ENCODE data around the gene CCNJL. TPM values are rescaled to one million over a fixed set of nuclear protein-coding genes. Genes with fewer than 3 reads are reported as not detected.

Gene CCNJL
- total RNA-seq, 1 experiment from 2014 or later = 7.6 TPM

DNA sequence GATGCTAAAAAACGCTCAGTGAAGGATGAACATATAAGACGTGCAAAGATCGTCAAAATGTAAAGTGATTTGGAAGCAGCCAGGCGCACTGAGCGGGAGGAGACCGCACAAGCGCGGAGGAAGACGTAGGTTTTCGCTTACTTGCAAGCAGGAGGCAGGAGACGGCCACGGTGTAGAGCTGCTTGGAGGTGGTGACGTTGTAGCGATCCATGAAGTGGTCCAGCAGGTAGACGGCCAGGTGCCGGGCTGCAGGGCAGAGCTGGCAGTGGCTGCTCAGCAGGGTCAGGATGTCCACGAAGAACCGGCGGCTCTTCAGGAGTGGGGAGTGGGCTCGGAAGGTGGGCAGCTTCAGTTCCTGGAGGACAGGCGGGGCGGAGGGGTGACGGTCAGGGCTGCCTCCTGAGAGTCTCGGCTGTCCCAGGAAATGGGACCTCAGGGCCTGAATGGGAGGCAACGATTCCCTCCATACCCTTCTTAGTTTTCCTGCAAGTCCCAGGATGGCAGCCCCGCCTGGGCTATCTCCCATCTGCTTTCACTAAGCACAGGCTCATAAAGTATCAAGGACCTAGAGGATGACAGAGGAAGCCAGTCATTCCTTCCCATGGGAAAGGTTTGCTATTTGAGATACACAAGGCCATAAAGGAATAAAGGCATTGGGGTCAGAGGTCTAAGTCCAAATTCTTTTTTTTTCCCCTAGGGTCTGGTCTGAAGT is 31.8 kb downstream of the CCNJL start:
- no peak for DNase-seq (ENCODE audit: low spot score)
- Histone ChIP-seq H3K4me3 (ENCODE audit: low read depth, low read length, poor library complexity, severe bottlenecking) (no peak overlapping the region), H3K36me3 (ENCODE audit: insufficient read depth, low read length, poor library complexity, severe bottlenecking) (no peaks in the 10 kb centered on the region), H3K27ac (ENCODE audit: low read depth, low read length, poor library complexity, severe bottlenecking) (no peak overlapping the region), H3K27me3 (replicated peaks; ENCODE audit: insufficient read depth, low read depth, low read length, poor library complexity) (no peaks in the 10 kb centered on the region), H3K9me3 (ENCODE audit: low read depth, low read length, poor library complexity, severe bottlenecking) (no peaks in the 10 kb centered on the region), H3K4me1 (ENCODE audit: insufficient read depth, low read length, poor library complexity, severe bottlenecking) (peaks cover 19% of the 10 kb centered on the region)
- POLR2A ChIA-PET (ENCODE audit: low non-redundant PET) = no interaction called here
- BruUV-seq (replicated peaks) = no TSS peak
- CTCF ChIA-PET = no interaction called here
- TF ChIP-seq, protein P1, sequence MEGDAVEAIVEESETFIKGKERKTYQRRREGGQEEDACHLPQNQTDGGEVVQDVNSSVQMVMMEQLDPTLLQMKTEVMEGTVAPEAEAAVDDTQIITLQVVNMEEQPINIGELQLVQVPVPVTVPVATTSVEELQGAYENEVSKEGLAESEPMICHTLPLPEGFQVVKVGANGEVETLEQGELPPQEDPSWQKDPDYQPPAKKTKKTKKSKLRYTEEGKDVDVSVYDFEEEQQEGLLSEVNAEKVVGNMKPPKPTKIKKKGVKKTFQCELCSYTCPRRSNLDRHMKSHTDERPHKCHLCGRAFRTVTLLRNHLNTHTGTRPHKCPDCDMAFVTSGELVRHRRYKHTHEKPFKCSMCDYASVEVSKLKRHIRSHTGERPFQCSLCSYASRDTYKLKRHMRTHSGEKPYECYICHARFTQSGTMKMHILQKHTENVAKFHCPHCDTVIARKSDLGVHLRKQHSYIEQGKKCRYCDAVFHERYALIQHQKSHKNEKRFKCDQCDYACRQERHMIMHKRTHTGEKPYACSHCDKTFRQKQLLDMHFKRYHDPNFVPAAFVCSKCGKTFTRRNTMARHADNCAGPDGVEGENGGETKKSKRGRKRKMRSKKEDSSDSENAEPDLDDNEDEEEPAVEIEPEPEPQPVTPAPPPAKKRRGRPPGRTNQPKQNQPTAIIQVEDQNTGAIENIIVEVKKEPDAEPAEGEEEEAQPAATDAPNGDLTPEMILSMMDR (conservative IDR thresholded peaks at IDR 0.05; ENCODE audit: low read depth, low read length) = no peak
- TF ChIP-seq EZH2 (IDR thresholded peaks at IDR 0.05; ENCODE audit: borderline replicate concordance, low read depth, low read length, poor library complexity, severe bottlenecking) = no peak
- intact Hi-C loops (cut with micrococcal nuclease; ENCODE audit: unreplicated experiment) = no loop called here

DNA sequence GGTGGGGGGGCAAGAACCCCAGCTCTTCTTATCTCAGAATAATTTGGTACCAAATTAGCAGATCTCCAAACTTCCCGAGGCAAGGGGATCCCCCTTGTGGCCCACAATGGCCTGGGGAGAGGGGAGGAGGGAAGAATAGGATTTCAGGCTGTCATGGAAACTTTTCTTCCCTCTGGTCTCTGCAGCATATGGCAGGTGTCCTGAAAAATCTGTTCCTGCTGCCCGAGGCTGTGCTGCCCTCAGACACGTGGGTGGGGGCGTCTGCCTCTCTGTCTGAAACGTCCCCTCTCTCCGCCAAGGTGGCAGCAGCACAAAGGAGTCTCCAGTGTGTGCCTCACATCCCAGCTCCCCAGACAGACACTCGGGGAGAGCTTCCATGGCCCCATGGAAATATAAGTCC is 34.0 kb downstream of the CCNJL start:
- no peaks in the 10 kb centered on the region for H3K36me3 ChIP-seq (ENCODE audit: insufficient read depth, low read length, poor library complexity, severe bottlenecking)
- no peak for DNase-seq (ENCODE audit: low spot score)
- no peak for TF ChIP-seq EZH2 (IDR thresholded peaks at IDR 0.05; ENCODE audit: borderline replicate concordance, low read depth, low read length, poor library complexity, severe bottlenecking)
- TF ChIP-seq, protein P1 (conservative IDR thresholded peaks at IDR 0.05; ENCODE audit: low read depth, low read length) = no peak
- CTCF ChIA-PET = no interaction called here
- peaks cover 20% of the 10 kb centered on the region for H3K4me1 ChIP-seq (ENCODE audit: insufficient read depth, low read length, poor library complexity, severe bottlenecking)
- H3K27me3 ChIP-seq (replicated peaks; ENCODE audit: insufficient read depth, low read depth, low read length, poor library complexity) = no peaks in the 10 kb centered on the region
- H3K4me3 ChIP-seq (ENCODE audit: low read depth, low read length, poor library complexity, severe bottlenecking) = no peak overlapping the region
- BruUV-seq (replicated peaks) = no TSS peak
- POLR2A ChIA-PET (ENCODE audit: low non-redundant PET) = interaction anchor here (0.6 kb wide), 1 partner anchor 15 kb away, joined by 3 read pairs; no protein-coding TSS in a partner anchor
- no peak overlapping the region for H3K27ac ChIP-seq (ENCODE audit: low read depth, low read length, poor library complexity, severe bottlenecking)
- H3K9me3 ChIP-seq (ENCODE audit: low read depth, low read length, poor library complexity, severe bottlenecking) = no peaks in the 10 kb centered on the region
- intact Hi-C loops (cut with micrococcal nuclease; ENCODE audit: unreplicated experiment) = no loop called here

DNA sequence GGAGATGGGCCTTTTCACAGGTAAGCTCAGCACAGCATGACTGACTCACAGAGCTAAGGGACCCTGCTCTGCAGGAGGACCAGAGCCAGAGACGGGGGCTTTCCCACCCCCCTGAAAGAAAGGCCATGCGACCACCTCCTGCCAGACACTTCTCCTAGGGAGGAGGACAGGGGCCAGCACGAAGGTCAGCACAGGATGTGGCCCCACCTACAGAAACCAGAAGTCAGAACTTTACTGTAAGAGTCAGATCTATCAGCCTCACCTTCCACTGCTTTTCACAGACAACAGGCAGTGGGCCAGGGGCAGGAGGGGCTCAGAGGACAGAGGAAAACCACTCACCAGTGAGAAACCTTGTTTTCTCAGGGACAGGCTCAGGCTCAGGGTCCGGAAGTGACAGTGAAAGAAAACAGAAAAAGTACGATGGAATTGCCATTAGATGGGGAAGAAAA is 37.9 kb downstream of the CCNJL start:
- ChIA-PET CTCF (interaction anchor here (0.6 kb wide), 1 partner anchor 77 kb away, joined by 7 read pairs; no protein-coding TSS in a partner anchor), POLR2A (ENCODE audit: low non-redundant PET) (no interaction called here)
- no peak for TF ChIP-seq EZH2 (IDR thresholded peaks at IDR 0.05; ENCODE audit: borderline replicate concordance, low read depth, low read length, poor library complexity, severe bottlenecking)
- TF ChIP-seq, protein P1 (conservative IDR thresholded peaks at IDR 0.05; ENCODE audit: low read depth, low read length) = no peak
- Histone ChIP-seq H3K9me3 (ENCODE audit: low read depth, low read length, poor library complexity, severe bottlenecking) (no peaks in the 10 kb centered on the region), H3K27me3 (replicated peaks; ENCODE audit: insufficient read depth, low read depth, low read length, poor library complexity) (no peaks in the 10 kb centered on the region), H3K4me1 (ENCODE audit: insufficient read depth, low read length, poor library complexity, severe bottlenecking) (peaks cover 44% of the 10 kb centered on the region), H3K4me3 (ENCODE audit: low read depth, low read length, poor library complexity, severe bottlenecking) (no peak overlapping the region), H3K36me3 (ENCODE audit: insufficient read depth, low read length, poor library complexity, severe bottlenecking) (no peaks in the 10 kb centered on the region), H3K27ac (ENCODE audit: low read depth, low read length, poor library complexity, severe bottlenecking) (no peak overlapping the region)
- no peak for DNase-seq (ENCODE audit: low spot score)
- intact Hi-C loops (cut with micrococcal nuclease; ENCODE audit: unreplicated experiment) = no loop called here
- no TSS peak for BruUV-seq (replicated peaks)
